ENCODE results near the gene NEURL3. TPM values are rescaled to one million over a fixed set of nuclear protein-coding genes. Genes with fewer than 3 reads are reported as not detected.

The NEURL3 gene
- total RNA-seq, 1 donor from 2014 or later = not detected

DNA sequence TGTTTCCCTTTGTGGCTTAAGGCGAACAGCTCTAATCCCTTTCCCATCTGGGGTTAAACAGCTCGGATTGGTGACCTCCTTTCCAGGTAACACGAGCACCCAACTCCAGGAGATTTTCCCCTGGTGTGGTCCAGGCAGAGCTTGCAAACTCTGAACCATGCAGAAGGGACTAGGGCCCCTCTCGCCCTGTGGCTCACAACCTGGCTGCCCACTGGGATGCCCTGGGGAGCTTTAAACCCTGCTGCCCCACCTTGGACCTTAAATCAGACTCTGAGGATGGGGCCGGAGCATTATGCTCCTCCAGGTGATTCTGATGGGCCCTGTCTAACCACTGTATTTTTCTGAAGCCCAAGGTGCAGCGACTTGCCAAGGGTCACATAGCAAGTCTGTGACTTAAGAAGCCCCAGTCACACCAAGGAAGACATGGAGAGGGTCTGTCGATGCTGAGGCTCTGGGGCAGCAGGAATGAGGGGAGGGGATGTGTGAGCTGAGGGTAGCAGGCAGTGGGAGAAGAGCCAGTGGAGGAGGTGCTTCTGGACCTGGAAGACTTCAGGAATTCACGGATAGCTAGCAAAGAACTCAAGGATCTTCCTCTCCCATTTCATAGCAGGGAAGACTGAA, 37.3 kb upstream of the NEURL3 start:
- DNase-seq = no peak
- Histone ChIP-seq H3K4me1 (peaks cover 49% of the 10 kb centered on the region), H3K27me3 (ENCODE audit: low read depth) (no peaks in the 10 kb centered on the region), H3K27ac (replicated peaks) (no peak overlapping the region), H3K9me3 (replicated peaks) (no peaks in the 10 kb centered on the region), H3K4me3 (no peak overlapping the region), H3K36me3 (peaks cover 22% of the 10 kb centered on the region)
- intact Hi-C loops (cut with micrococcal nuclease) = no loop called here
- TF ChIP-seq, protein P1, sequence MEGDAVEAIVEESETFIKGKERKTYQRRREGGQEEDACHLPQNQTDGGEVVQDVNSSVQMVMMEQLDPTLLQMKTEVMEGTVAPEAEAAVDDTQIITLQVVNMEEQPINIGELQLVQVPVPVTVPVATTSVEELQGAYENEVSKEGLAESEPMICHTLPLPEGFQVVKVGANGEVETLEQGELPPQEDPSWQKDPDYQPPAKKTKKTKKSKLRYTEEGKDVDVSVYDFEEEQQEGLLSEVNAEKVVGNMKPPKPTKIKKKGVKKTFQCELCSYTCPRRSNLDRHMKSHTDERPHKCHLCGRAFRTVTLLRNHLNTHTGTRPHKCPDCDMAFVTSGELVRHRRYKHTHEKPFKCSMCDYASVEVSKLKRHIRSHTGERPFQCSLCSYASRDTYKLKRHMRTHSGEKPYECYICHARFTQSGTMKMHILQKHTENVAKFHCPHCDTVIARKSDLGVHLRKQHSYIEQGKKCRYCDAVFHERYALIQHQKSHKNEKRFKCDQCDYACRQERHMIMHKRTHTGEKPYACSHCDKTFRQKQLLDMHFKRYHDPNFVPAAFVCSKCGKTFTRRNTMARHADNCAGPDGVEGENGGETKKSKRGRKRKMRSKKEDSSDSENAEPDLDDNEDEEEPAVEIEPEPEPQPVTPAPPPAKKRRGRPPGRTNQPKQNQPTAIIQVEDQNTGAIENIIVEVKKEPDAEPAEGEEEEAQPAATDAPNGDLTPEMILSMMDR (IDR thresholded peaks at IDR 0.05; ENCODE audit: borderline replicate concordance) = no peak

DNA sequence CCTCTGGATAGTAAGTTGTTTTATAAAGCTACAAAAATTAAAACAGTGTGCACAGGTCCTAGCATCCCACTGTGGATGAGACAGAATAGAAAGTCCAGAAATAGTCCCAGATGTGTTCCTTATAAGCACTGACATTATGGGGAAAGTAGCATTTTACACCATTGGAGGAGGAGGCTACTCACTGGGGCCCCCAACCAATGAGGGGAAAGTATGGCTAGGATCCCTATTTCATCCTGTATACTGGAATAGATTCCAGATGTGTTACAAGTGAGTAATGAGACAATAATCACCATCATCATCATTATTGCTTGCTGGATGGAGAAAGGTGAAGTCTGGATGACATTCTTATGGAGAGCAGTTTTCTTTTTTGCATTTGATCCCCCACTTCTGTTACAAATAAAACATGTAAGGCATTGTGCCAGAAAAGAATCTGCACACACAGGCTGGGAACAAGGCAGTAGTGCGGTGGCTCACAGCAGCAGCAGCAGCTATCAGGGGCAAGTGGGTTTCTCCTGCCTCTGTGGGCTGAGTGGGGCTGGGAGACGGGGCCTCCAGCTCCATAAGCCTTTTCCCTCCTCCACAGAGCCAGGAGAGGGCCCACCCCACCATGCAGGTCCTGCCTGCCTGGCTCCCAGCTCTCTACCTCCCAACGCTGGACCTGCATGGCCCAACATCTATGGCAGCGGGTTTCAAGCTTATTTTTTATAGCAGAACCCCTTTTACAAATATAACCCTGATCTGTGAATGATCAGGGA, 36.4 kb upstream of the NEURL3 start:
- TF ChIP-seq, protein P1 (IDR thresholded peaks at IDR 0.05; ENCODE audit: borderline replicate concordance) = no peak
- H3K27ac ChIP-seq (replicated peaks) = no peak overlapping the region
- no peaks in the 10 kb centered on the region for H3K9me3 ChIP-seq (replicated peaks)
- no peak for DNase-seq
- H3K27me3 ChIP-seq (ENCODE audit: low read depth) = no peaks in the 10 kb centered on the region
- peaks cover 58% of the 10 kb centered on the region for H3K4me1 ChIP-seq
- H3K4me3 ChIP-seq = no peak overlapping the region
- intact Hi-C loops (cut with micrococcal nuclease) = no loop called here
- H3K36me3 ChIP-seq = peaks cover 17% of the 10 kb centered on the region

- intact Hi-C loops (cut with micrococcal nuclease) = no loop called here
- Histone ChIP-seq H3K9me3 (replicated peaks) (no peaks in the 10 kb centered on the region), H3K36me3 (peaks cover 13% of the 10 kb centered on the region), H3K27ac (replicated peaks) (no peak overlapping the region), H3K27me3 (ENCODE audit: low read depth) (no peaks in the 10 kb centered on the region), H3K4me3 (no peak overlapping the region), H3K4me1 (peaks cover 71% of the 10 kb centered on the region)
- DNase-seq = no peak
- TF ChIP-seq, protein P1 (IDR thresholded peaks at IDR 0.05; ENCODE audit: borderline replicate concordance) = no peak
Measured at GRCh38 chr2:96540136-96540535, 35.0 kb upstream of the NEURL3 start.

DNA sequence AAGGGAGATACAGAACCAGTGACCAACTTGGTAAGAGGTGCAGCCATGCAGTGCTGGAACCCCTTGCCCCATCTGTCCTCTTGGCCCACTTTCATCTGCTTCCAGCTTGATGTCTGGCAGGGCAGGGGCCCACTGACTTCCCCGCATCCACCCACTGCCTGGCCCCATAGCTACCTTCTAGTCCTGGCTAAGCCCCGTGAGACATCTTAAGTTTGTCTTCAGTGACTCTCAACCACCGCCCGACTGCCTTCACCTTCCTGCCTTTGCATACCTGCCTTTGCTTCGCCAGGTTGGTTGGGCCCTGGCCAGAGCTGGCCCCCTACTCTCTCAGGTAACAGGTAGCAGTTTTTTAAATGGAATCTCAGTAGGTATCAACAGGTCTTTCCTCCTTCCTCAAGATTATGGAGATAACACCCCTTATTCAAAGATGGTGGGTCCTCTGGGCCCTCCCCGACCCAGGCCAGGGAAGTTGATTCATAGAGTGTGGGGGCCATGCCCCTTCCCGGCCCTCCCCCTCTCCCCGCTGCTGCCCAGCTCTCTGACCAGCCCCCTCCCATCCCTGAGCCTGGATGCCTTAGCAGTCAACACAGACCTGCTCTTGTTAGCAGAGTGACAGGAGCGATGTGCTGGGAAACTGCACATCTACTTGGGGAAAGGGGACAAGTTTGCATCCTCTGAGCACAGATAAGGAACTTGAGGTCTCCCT, 34.2 kb upstream of the NEURL3 start:
- intact Hi-C loops (cut with micrococcal nuclease) = no loop called here
- no peak for DNase-seq
- TF ChIP-seq, protein P1 (IDR thresholded peaks at IDR 0.05; ENCODE audit: borderline replicate concordance) = no peak
- Histone ChIP-seq H3K4me1 (peaks cover 78% of the 10 kb centered on the region), H3K27ac (replicated peaks) (peak overlapping the region; percentile 95), H3K27me3 (ENCODE audit: low read depth) (no peaks in the 10 kb centered on the region), H3K36me3 (peaks cover 7% of the 10 kb centered on the region), H3K9me3 (replicated peaks) (no peaks in the 10 kb centered on the region), H3K4me3 (peak overlapping the region; percentile 97)

- TF ChIP-seq, protein P1 (IDR thresholded peaks at IDR 0.05; ENCODE audit: borderline replicate concordance) = no peak
- Histone ChIP-seq H3K4me3 (peak overlapping the region; percentile 97), H3K27me3 (ENCODE audit: low read depth) (no peaks in the 10 kb centered on the region), H3K4me1 (peaks cover 85% of the 10 kb centered on the region), H3K36me3 (peaks cover 7% of the 10 kb centered on the region), H3K27ac (replicated peaks) (peak overlapping the region; percentile 95), H3K9me3 (replicated peaks) (no peaks in the 10 kb centered on the region)
- DNase-seq = peak; percentile 85
- intact Hi-C loops (cut with micrococcal nuclease) = no loop called here
Measured at GRCh38 chr2:96538487-96539214, 33.5 kb upstream of the NEURL3 start.
